ENCODE measurements around the gene CTSC. TPM values are rescaled to one million over a fixed set of nuclear protein-coding genes. Genes with fewer than 3 reads are reported as not detected.

CTSC gene
- total RNA-seq, 1 experiment from 2014 or later = 38.0 TPM

- DNase-seq (ENCODE audit: low read depth, low spot score) (no peak), ATAC-seq (no peak)
- no peak overlapping the region for H3K9ac ChIP-seq (ENCODE audit: low read length)
- H3K27ac ChIP-seq (ENCODE audit: low read depth, low read length) = no peak overlapping the region
- H3K36me3 ChIP-seq (ENCODE audit: control insufficient read depth in 1 of 2, insufficient read depth in 2 of 2, low read length in 2 of 2) = no peaks in the 10 kb centered on the region
- TF ChIP-seq JUND (IDR thresholded peaks at IDR 0.05) = no peak
- TF ChIP-seq RAD21 (IDR thresholded peaks at IDR 0.05; ENCODE audit: low read depth) = no peak
- TF ChIP-seq, protein P1, sequence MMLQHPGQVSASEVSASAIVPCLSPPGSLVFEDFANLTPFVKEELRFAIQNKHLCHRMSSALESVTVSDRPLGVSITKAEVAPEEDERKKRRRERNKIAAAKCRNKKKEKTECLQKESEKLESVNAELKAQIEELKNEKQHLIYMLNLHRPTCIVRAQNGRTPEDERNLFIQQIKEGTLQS (IDR thresholded peaks at IDR 0.05) = no peak
- TF ChIP-seq ZBTB33 (IDR thresholded peaks at IDR 0.05; ENCODE audit: extremely low read depth, insufficient replicate concordance, low read length) = no peak
- TF ChIP-seq YY1 (IDR thresholded peaks at IDR 0.05; ENCODE audit: extremely low read depth, insufficient replicate concordance, low read depth, low read length) = no peak
- TF ChIP-seq TCF7L2 (IDR thresholded peaks at IDR 0.05; ENCODE audit: borderline replicate concordance, extremely low read depth, insufficient read depth, insufficient read length) = no peak
- TF ChIP-seq ZNF274 (IDR thresholded peaks at IDR 0.05; ENCODE audit: low read depth, low read length) = no peak
- TF ChIP-seq, protein P2, sequence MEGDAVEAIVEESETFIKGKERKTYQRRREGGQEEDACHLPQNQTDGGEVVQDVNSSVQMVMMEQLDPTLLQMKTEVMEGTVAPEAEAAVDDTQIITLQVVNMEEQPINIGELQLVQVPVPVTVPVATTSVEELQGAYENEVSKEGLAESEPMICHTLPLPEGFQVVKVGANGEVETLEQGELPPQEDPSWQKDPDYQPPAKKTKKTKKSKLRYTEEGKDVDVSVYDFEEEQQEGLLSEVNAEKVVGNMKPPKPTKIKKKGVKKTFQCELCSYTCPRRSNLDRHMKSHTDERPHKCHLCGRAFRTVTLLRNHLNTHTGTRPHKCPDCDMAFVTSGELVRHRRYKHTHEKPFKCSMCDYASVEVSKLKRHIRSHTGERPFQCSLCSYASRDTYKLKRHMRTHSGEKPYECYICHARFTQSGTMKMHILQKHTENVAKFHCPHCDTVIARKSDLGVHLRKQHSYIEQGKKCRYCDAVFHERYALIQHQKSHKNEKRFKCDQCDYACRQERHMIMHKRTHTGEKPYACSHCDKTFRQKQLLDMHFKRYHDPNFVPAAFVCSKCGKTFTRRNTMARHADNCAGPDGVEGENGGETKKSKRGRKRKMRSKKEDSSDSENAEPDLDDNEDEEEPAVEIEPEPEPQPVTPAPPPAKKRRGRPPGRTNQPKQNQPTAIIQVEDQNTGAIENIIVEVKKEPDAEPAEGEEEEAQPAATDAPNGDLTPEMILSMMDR (IDR thresholded peaks at IDR 0.05 in 2 of 3, conservative IDR thresholded peaks at IDR 0.05 in 1 of 3; ENCODE audit: borderline replicate concordance in 1 of 3, insufficient read depth in 1 of 3, low read depth in 2 of 3, low read length in 2 of 3) = no peak
- TF ChIP-seq EGR1 (IDR thresholded peaks at IDR 0.05; ENCODE audit: low read depth) = no peak
- TF ChIP-seq EZH2phosphoT487 (IDR thresholded peaks at IDR 0.05; ENCODE audit: borderline replicate concordance) = no peak
- no peak for TF ChIP-seq SIN3A (IDR thresholded peaks at IDR 0.05; ENCODE audit: low read depth)
- no peak for TF ChIP-seq ZFX (IDR thresholded peaks at IDR 0.05)
- no peak for TF ChIP-seq ELF1 (IDR thresholded peaks at IDR 0.05; ENCODE audit: borderline replicate concordance, low read depth)
- TF ChIP-seq FOSL1 (IDR thresholded peaks at IDR 0.05; ENCODE audit: low read depth) = no peak
- no peak for TF ChIP-seq SP1 (IDR thresholded peaks at IDR 0.05; ENCODE audit: low read depth)
- TF ChIP-seq EZH2 (IDR thresholded peaks at IDR 0.05) = no peak
- TF ChIP-seq, protein P3, sequence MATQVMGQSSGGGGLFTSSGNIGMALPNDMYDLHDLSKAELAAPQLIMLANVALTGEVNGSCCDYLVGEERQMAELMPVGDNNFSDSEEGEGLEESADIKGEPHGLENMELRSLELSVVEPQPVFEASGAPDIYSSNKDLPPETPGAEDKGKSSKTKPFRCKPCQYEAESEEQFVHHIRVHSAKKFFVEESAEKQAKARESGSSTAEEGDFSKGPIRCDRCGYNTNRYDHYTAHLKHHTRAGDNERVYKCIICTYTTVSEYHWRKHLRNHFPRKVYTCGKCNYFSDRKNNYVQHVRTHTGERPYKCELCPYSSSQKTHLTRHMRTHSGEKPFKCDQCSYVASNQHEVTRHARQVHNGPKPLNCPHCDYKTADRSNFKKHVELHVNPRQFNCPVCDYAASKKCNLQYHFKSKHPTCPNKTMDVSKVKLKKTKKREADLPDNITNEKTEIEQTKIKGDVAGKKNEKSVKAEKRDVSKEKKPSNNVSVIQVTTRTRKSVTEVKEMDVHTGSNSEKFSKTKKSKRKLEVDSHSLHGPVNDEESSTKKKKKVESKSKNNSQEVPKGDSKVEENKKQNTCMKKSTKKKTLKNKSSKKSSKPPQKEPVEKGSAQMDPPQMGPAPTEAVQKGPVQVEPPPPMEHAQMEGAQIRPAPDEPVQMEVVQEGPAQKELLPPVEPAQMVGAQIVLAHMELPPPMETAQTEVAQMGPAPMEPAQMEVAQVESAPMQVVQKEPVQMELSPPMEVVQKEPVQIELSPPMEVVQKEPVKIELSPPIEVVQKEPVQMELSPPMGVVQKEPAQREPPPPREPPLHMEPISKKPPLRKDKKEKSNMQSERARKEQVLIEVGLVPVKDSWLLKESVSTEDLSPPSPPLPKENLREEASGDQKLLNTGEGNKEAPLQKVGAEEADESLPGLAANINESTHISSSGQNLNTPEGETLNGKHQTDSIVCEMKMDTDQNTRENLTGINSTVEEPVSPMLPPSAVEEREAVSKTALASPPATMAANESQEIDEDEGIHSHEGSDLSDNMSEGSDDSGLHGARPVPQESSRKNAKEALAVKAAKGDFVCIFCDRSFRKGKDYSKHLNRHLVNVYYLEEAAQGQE (IDR thresholded peaks at IDR 0.05; ENCODE audit: low read depth) = no peak
- no peaks in the 10 kb centered on the region for H4K20me1 ChIP-seq (ENCODE audit: insufficient read depth)
- H3K4me3 ChIP-seq (replicated peaks in 1 of 2; ENCODE audit: low read depth in 1 of 2, low read length in 2 of 2) = no peak overlapping the region
- ChIA-PET POLR2A (no interaction called here), CTCF (no interaction called here), RAD21 (ENCODE audit: low non-redundant PET in 1 of 2, low total read pairs in 2 of 2, uncharacterized antibody in 2 of 2, unreplicated experiment in 2 of 2) (no interaction called here)
- no peaks in the 10 kb centered on the region for H3K79me2 ChIP-seq (ENCODE audit: insufficient read depth, low read length)
- H3K9me2 ChIP-seq (ENCODE audit: insufficient read depth) = no peaks in the 10 kb centered on the region
- H3K27me3 ChIP-seq (ENCODE audit: insufficient read depth, low read length) = no peaks in the 10 kb centered on the region
- intact Hi-C loops (cut with micrococcal nuclease) = no loop called here
- no TSS peak for BruUV-seq (replicated peaks)
- H3K4me2 ChIP-seq (ENCODE audit: low read length) = no peak overlapping the region
- no peaks in the 10 kb centered on the region for H3K9me3 ChIP-seq (ENCODE audit: control insufficient read depth in 1 of 2, insufficient read depth in 1 of 2, low read depth in 1 of 2, low read length in 2 of 2)
- no peaks in the 10 kb centered on the region for H3K4me1 ChIP-seq (ENCODE audit: control insufficient read depth in 1 of 2, insufficient read depth in 2 of 2, low read length in 2 of 2)
- H2AFZ ChIP-seq (ENCODE audit: low read depth, low read length, poor library complexity, severe bottlenecking) = no peak overlapping the region
Measured at GRCh38 chr11:88275636-88276035, 61.9 kb downstream of the CTSC start.

All from HCT116 (cell line).